ENCODE data around the gene MT3.

MT3 gene

GRCh38 chr16:56610017-56610608 is 20.8 kb downstream of the MT3 start:
- TF ChIP-seq, protein P1, sequence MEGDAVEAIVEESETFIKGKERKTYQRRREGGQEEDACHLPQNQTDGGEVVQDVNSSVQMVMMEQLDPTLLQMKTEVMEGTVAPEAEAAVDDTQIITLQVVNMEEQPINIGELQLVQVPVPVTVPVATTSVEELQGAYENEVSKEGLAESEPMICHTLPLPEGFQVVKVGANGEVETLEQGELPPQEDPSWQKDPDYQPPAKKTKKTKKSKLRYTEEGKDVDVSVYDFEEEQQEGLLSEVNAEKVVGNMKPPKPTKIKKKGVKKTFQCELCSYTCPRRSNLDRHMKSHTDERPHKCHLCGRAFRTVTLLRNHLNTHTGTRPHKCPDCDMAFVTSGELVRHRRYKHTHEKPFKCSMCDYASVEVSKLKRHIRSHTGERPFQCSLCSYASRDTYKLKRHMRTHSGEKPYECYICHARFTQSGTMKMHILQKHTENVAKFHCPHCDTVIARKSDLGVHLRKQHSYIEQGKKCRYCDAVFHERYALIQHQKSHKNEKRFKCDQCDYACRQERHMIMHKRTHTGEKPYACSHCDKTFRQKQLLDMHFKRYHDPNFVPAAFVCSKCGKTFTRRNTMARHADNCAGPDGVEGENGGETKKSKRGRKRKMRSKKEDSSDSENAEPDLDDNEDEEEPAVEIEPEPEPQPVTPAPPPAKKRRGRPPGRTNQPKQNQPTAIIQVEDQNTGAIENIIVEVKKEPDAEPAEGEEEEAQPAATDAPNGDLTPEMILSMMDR (conservative IDR thresholded peaks at IDR 0.05; ENCODE audit: low read depth, low read length), result no peak
- H3K4me3 ChIP-seq (ENCODE audit: low read length), result no peak overlapping the region
- DNase-seq (ENCODE audit: low read depth), result no peak

DNA sequence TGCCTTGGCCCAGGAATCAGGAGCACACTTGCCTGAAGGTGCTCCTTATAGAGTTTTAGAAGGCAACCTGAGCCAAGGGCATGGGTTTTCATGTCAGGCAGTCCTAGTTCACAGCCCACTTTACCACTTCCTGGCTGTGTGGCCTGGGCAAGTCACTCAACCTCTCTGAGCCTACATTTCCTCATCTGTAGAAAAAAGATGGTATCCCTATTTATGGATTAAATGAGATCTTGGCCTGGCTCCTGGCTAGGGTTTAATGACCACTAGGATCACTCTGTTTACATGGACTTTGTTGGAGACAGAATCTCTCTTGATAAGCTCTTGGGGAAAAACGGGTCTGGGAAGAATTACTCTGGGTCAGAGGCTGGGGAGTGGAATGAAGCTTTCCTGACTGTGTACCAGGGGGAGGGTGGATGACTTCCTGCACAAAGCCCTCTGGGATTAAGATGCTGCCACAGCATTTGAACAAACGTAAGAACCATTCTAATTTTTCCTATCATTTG is 21.3 kb downstream of the MT3 start:
- DNase-seq (ENCODE audit: low read depth), result no peak
- no peak overlapping the region for H3K4me3 ChIP-seq (ENCODE audit: low read length)
- TF ChIP-seq, protein P1 (conservative IDR thresholded peaks at IDR 0.05; ENCODE audit: low read depth, low read length), result no peak

- no peak for DNase-seq (ENCODE audit: low read depth)
- TF ChIP-seq, protein P1 (conservative IDR thresholded peaks at IDR 0.05; ENCODE audit: low read depth, low read length), result no peak
- no peak overlapping the region for H3K4me3 ChIP-seq (ENCODE audit: low read length)
These were observed 22.0 kb downstream of the MT3 start for GRCh38 chr16:56611281-56611833.

GRCh38 chr16:56613706-56614105 is 24.4 kb downstream of the MT3 start:
- H3K4me3 ChIP-seq (ENCODE audit: low read length), result no peak overlapping the region
- DNase-seq (ENCODE audit: low read depth), result no peak
- TF ChIP-seq, protein P1 (conservative IDR thresholded peaks at IDR 0.05; ENCODE audit: low read depth, low read length), result no peak

GRCh38 chr16:56614549-56614991 is 25.2 kb downstream of the MT3 start:
- TF ChIP-seq, protein P1 (conservative IDR thresholded peaks at IDR 0.05; ENCODE audit: low read depth, low read length), result no peak
- no peak overlapping the region for H3K4me3 ChIP-seq (ENCODE audit: low read length)

GRCh38 chr16:56615353-56615752 is 26.0 kb downstream of the MT3 start:
- no peak for DNase-seq (ENCODE audit: low read depth)
- no peak overlapping the region for H3K4me3 ChIP-seq (ENCODE audit: low read length)

More at GRCh38 chr16:56614549-56614991, 25.2 kb downstream of the MT3 start:
- no peak for DNase-seq (ENCODE audit: low read depth)

More at GRCh38 chr16:56615353-56615752, 26.0 kb downstream of the MT3 start:
- TF ChIP-seq, protein P1 (conservative IDR thresholded peaks at IDR 0.05; ENCODE audit: low read depth, low read length), result no peak

Data from retinal pigment epithelial cell (primary cell).